H9 (cell line): ENCODE results near the gene NRROS. TPM values are rescaled to one million over a fixed set of nuclear protein-coding genes. Genes with fewer than 3 reads are reported as not detected.
"Not testable (repeated sequence)": the region's sequence is repeated elsewhere in the genome, so short reads cannot be mapped to it uniquely, and the experiment has no call there.

Source experiments
- DNase-seq: peaks from one replicate; pipeline ENCODE4 v3.0.0-alpha.2; 2017
- H2AFZ ChIP-seq: one replicate; pipeline ENCODE4 v1.6.1; 2013; ENCODE audit warnings: mild to moderate bottlenecking, low read length, control low read depth, moderate library complexity
- H2AK5ac ChIP-seq: 2 replicates; pipeline ENCODE4 v1.6.1; 2013; ENCODE audit warnings: low read length, control low read depth, mixed read lengths; ENCODE audit not compliant: insufficient read length
- H2BK120ac ChIP-seq: one replicate; pipeline ENCODE4 v1.6.1; 2013; ENCODE audit warnings: low read depth, mild to moderate bottlenecking, low read length, control low read depth, inconsistent platforms; ENCODE audit not compliant: poor library complexity, severe bottlenecking
- H2BK12ac ChIP-seq: 2 replicates; pipeline ENCODE4 v1.6.1; 2013; ENCODE audit warnings: low read length, control low read depth, mixed read lengths, low read depth; ENCODE audit not compliant: insufficient read length
- H2BK15ac ChIP-seq: 2 replicates; pipeline ENCODE4 v1.6.1; 2013; ENCODE audit warnings: low read depth, low read length, control low read depth
- H2BK20ac ChIP-seq: one replicate; pipeline ENCODE4 v1.6.1; 2013; ENCODE audit warnings: low read depth, mild to moderate bottlenecking, low read length, control low read depth, inconsistent platforms; ENCODE audit not compliant: poor library complexity, severe bottlenecking
- H2BK5ac ChIP-seq: 2 replicates; pipeline ENCODE4 v1.6.1; 2013; ENCODE audit warnings: low read length, control low read depth, mixed read lengths; ENCODE audit not compliant: insufficient read length
- H3K14ac ChIP-seq: 2 replicates; pipeline ENCODE4 v1.6.1; 2013; ENCODE audit warnings: low read length, control low read depth; ENCODE audit not compliant: insufficient read depth
- H3K18ac ChIP-seq: 2 replicates; pipeline ENCODE4 v1.6.1; 2013; ENCODE audit warnings: low read depth, mild to moderate bottlenecking, mixed read lengths, low read length, control low read depth; ENCODE audit not compliant: insufficient read length
- H3K23ac ChIP-seq: 2 replicates; pipeline ENCODE4 v1.6.1; 2013; ENCODE audit warnings: low read length, control low read depth, mixed read lengths, low read depth; ENCODE audit not compliant: insufficient read length
- H3K23me2 ChIP-seq: 2 replicates; pipeline ENCODE4 v1.6.1; 2013; ENCODE audit warnings: low read depth, mild to moderate bottlenecking, mixed read lengths, low read length, control low read depth; ENCODE audit not compliant: insufficient read length, poor library complexity, severe bottlenecking
- H3K27ac ChIP-seq: 2 replicates; pipeline ENCODE4 v1.5.1; 2013; ENCODE audit warnings: low read length, control low read depth, mixed read lengths, low read depth; ENCODE audit not compliant: insufficient read length
- H3K27me3 ChIP-seq: 2 replicates; pipeline ENCODE4 v1.6.1; 2013; ENCODE audit warnings: low read length, control low read depth, inconsistent platforms; ENCODE audit not compliant: insufficient read depth
- H3K4ac ChIP-seq: 2 replicates; pipeline ENCODE4 v1.6.1; 2013; ENCODE audit warnings: low read depth, mild to moderate bottlenecking, control low read depth, inconsistent platforms, low read length, moderate library complexity
- H3K4me1 ChIP-seq: 2 replicates; pipeline ENCODE4 v1.6.1; 2013; ENCODE audit warnings: low read length, control low read depth, inconsistent platforms; ENCODE audit not compliant: insufficient read depth
- H3K4me2 ChIP-seq: 2 replicates; pipeline ENCODE4 v1.6.1; 2013; ENCODE audit warnings: low read length, control low read depth, mixed read lengths; ENCODE audit not compliant: insufficient read length, insufficient read depth
- H3K56ac ChIP-seq: 2 replicates; pipeline ENCODE4 v1.6.1; 2013; ENCODE audit warnings: low read depth, mild to moderate bottlenecking, mixed read lengths, low read length, control low read depth; ENCODE audit not compliant: insufficient read length
- H3K79me1 ChIP-seq: 2 replicates; pipeline ENCODE4 v1.6.1; 2013; ENCODE audit warnings: low read depth, mild to moderate bottlenecking, moderate library complexity, low read length, control low read depth, inconsistent platforms; ENCODE audit not compliant: insufficient read depth, poor library complexity, severe bottlenecking
- H3K79me2 ChIP-seq: 2 replicates; pipeline ENCODE4 v1.6.1; 2013; ENCODE audit warnings: low read length, control low read depth, inconsistent platforms; ENCODE audit not compliant: insufficient read depth
- H3K9ac ChIP-seq: 2 replicates; pipeline ENCODE4 v1.6.1; 2013; ENCODE audit warnings: low read length, control low read depth, mixed read lengths; ENCODE audit not compliant: insufficient read length; ENCODE audit errors: extremely low read depth
- H3K9me3 ChIP-seq: one replicate; pipeline ENCODE4 v1.6.1; 2013; ENCODE audit warnings: low read depth, low read length, inconsistent platforms; ENCODE audit not compliant: control insufficient read depth
- H3T11ph ChIP-seq: one replicate; pipeline ENCODE4 v1.6.1; 2013; ENCODE audit warnings: mild to moderate bottlenecking, low read length, control low read depth, inconsistent platforms
- H4K20me1 ChIP-seq: one replicate; pipeline ENCODE4 v1.6.1; 2013; ENCODE audit not compliant: control insufficient read depth, insufficient read length, insufficient read depth
- H4K5ac ChIP-seq: 2 replicates; pipeline ENCODE4 v1.6.1; 2013; ENCODE audit warnings: low read depth, mild to moderate bottlenecking, mixed read lengths, low read length, control low read depth; ENCODE audit not compliant: insufficient read length
- H4K8ac ChIP-seq: replicated peaks from 2 replicates; pipeline ENCODE4 v1.6.1; 2013; ENCODE audit warnings: low read length, control low read depth, mixed read lengths, low read depth; ENCODE audit not compliant: insufficient read length
- H4K91ac ChIP-seq: 2 replicates; pipeline ENCODE4 v1.6.1; 2013; ENCODE audit warnings: low read depth, mild to moderate bottlenecking, moderate library complexity, mixed read lengths, low read length, control low read depth; ENCODE audit not compliant: insufficient read length
- H3K27ac Mint-ChIP-seq, 3 experiments: 2 replicates in 2 of 3; 3 replicates in 1 of 3; pipeline ENCODE4 v1.8.0; 2020 to 2021; ENCODE audit warnings: mixed read lengths in 3 of 3, mild to moderate bottlenecking in 1 of 3, moderate library complexity in 1 of 3
- H3K27me3 Mint-ChIP-seq: 2 replicates; pipeline ENCODE4 v1.8.0; 2021; ENCODE audit warnings: low read depth, mild to moderate bottlenecking, moderate library complexity, mixed read lengths
- H3K36me3 Mint-ChIP-seq, 3 experiments: 2 replicates in 2 of 3; 3 replicates in 1 of 3; pipeline ENCODE4 v1.8.0; 2020 to 2021; ENCODE audit warnings: low read depth in 3 of 3, mixed read lengths in 3 of 3; ENCODE audit not compliant: insufficient read depth in 1 of 3
- H3K4me1 Mint-ChIP-seq, 2 experiments: 2 replicates each; pipeline ENCODE4 v1.8.0; 2020; ENCODE audit warnings: mixed read lengths in 2 of 2
- H3K4me3 Mint-ChIP-seq, 2 experiments: 2 replicates in 1 of 2; 3 replicates in 1 of 2; pipeline ENCODE4 v1.8.0; 2020 to 2021; ENCODE audit warnings: mild to moderate bottlenecking in 2 of 2, mixed read lengths in 2 of 2, moderate library complexity in 1 of 2
- H3K9me3 Mint-ChIP-seq, 2 experiments: 2 replicates in 1 of 2; 3 replicates in 1 of 2; pipeline ENCODE4 v1.8.0; 2020; ENCODE audit warnings: mild to moderate bottlenecking in 2 of 2, mixed read lengths in 2 of 2, moderate library complexity in 1 of 2
- CTCF ChIP-seq: fragments of 200-600 bp; sonication (generic); conservative IDR thresholded peaks from 3 replicates; pipeline ENCODE4 v1.8.0; 2021; ENCODE audit warnings: antibody characterized with exemption, mild to moderate bottlenecking
- WGBS: extraction: QIAGEN DNeasy Blood & Tissue Kit; methylation state at CpG from one replicate; pipeline ENCODE4 v1.1.7; 2013; ENCODE audit warnings: missing lambda C conversion rate, low lambda C conversion rate, mixed read lengths; ENCODE audit not compliant: insufficient read length; ENCODE audit errors: extremely low coverage; 5-methylcytosine and 5-hydroxymethylcytosine counted together
- total RNA-seq: library from RNA; stranded (reverse); gene quantifications from 2 replicates; pipeline ENCODE4 v1.2.1, GENCODE V29; 2021

Gene NRROS
- total RNA-seq, 1 experiment from 2014 or later = 4.0 TPM

- WGBS = no CpG with 5 or more reads among the region's 10 CpGs
- Histone ChIP-seq H2AK5ac (no peak overlapping the region), H3K23ac (no peak overlapping the region), H3K23me2 (no peaks in the 10 kb centered on the region), H4K20me1 (no peaks in the 10 kb centered on the region), H3K27me3 (no peaks in the 10 kb centered on the region), H2BK20ac (no peak overlapping the region), H3K4ac (no peak overlapping the region), H3K4me2 (no peak overlapping the region), H3T11ph (no peak overlapping the region), H3K79me1 (no peaks in the 10 kb centered on the region), H4K5ac (no peak overlapping the region), H4K8ac (peak overlapping the region; percentile 58), H3K79me2 (no peaks in the 10 kb centered on the region), H4K91ac (no peak overlapping the region), H3K27ac (no peak overlapping the region), H2BK5ac (no peak overlapping the region), H3K9me3 (no peaks in the 10 kb centered on the region), H2BK12ac (no peak overlapping the region), H3K9ac (no peak overlapping the region), H2BK120ac (no peak overlapping the region), H2AFZ (no peak overlapping the region), H3K4me1 (no peaks in the 10 kb centered on the region), H3K56ac (no peak overlapping the region), H3K14ac (no peak overlapping the region), H2BK15ac (no peak overlapping the region), H3K18ac (peak overlapping the region; percentile 53)
- no peaks in the 10 kb centered on the region for H3K9me3 Mint-ChIP-seq
- peak overlapping the region in 1 of 3 experiments; percentile 78; a peak in 2 of 7 replicates for H3K27ac Mint-ChIP-seq
- H3K4me3 Mint-ChIP-seq = no peak overlapping the region
- DNase-seq = no peak
- peaks cover 17 to 18% of the 10 kb centered on the region in 2 experiments for H3K4me1 Mint-ChIP-seq
- no peak for TF ChIP-seq CTCF
- H3K36me3 Mint-ChIP-seq = no peaks in the 10 kb centered on the region
- H3K27me3 Mint-ChIP-seq = no peaks in the 10 kb centered on the region
Measured at GRCh38 chr3:196611761-196612483, 27.6 kb upstream of the NRROS start.

- H3K27me3 Mint-ChIP-seq, H3K9me3 ChIP-seq: not testable (repeated sequence)
- no CpG with 5 or more reads among the region's 6 CpGs for WGBS
Measured at GRCh38 chr3:196615234-196615633, 24.3 kb upstream of the NRROS start.

More at GRCh38 chr3:196615234-196615633, 24.3 kb upstream of the NRROS start:
- not testable (repeated sequence) for H2BK20ac ChIP-seq, H2AK5ac ChIP-seq, H4K20me1 ChIP-seq, H3K79me1 ChIP-seq, H3K23me2 ChIP-seq, H4K8ac ChIP-seq, H3K23ac ChIP-seq, H3K4me3 Mint-ChIP-seq, H3K9ac ChIP-seq, H2AFZ ChIP-seq, H3K4me1 ChIP-seq, H2BK12ac ChIP-seq, H3K79me2 ChIP-seq, DNase-seq, H4K91ac ChIP-seq, H3K9me3 Mint-ChIP-seq, H2BK120ac ChIP-seq, H2BK15ac ChIP-seq, H3K4ac ChIP-seq, H3K14ac ChIP-seq, H2BK5ac ChIP-seq, H3T11ph ChIP-seq, H3K56ac ChIP-seq, H3K27ac ChIP-seq, H3K27me3 ChIP-seq, H3K4me2 ChIP-seq, H4K5ac ChIP-seq, H3K27ac Mint-ChIP-seq, H3K36me3 Mint-ChIP-seq, H3K18ac ChIP-seq
- H3K4me1 Mint-ChIP-seq = peaks cover 23 to 26% of the 10 kb centered on the region in 2 experiments
